Pons (tissue), 1 donor: Measurements from ENCODE around the gene BORCS5.
"Not testable (repeated sequence)": the region's sequence is repeated elsewhere in the genome, so short reads cannot be mapped to it uniquely, and the experiment has no call there.

Experiments
- DNase-seq: peaks from one replicate; pipeline ENCODE4 v3.0.0-alpha.2; 2016; ENCODE audit warnings: low spot score

BORCS5 gene

GRCh38 chr12:12461923-12462315 is 105.0 kb downstream of the BORCS5 start:
- no peak for DNase-seq

GRCh38 chr12:12465522-12465921 is 108.6 kb downstream of the BORCS5 start:
- DNase-seq = no peak

GRCh38 chr12:12466157-12466556 is 109.3 kb downstream of the BORCS5 start:
- DNase-seq = no peak

DNA sequence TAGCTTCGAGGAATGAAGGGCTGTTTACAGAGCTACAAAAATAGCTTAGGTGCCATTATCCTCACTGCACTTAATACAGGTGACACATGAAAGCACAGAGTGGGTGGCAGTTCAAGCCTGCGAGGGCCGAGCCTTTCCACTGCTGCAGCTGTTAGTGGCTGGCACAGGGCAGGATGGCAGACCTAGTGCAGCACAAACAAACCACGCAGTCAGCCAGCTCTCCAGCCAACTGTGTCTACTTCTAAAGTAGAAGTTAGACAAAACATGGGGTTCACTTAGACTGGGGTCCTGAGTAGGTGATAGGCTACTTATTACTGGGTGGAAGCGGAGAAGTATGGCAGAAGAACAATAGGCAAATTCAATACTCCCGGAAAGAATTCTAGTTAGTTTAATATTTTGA is 110.4 kb downstream of the BORCS5 start:
- no peak for DNase-seq

DNA sequence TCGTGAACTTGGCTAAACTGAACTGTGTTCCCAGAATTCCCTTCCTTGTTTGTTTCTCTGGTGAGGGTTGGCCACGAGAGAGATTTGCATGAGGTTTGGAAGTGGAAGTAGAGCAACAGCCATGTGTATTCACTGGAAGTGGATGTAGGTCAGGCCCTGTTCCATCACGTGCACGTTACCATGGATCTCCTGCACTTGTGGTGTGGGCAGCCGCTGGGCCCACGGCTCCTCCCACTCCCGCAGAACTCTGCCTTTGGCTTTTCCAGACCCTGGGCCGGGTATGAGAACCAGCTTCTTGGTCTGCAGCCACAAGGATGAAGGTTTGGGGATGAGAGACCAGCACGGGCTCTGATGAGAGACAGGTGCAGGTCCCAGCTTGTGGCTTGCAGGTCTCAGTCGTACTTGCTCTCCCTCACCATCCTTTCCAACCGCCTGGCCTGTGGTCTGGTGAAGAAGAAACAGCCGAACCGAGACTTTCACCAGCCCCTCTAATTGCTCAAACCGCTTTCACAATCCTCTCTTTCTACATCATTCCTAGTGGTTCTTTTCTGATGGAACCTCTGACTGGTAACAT is 110.9 kb downstream of the BORCS5 start:
- peak; percentile 46 for DNase-seq

DNA sequence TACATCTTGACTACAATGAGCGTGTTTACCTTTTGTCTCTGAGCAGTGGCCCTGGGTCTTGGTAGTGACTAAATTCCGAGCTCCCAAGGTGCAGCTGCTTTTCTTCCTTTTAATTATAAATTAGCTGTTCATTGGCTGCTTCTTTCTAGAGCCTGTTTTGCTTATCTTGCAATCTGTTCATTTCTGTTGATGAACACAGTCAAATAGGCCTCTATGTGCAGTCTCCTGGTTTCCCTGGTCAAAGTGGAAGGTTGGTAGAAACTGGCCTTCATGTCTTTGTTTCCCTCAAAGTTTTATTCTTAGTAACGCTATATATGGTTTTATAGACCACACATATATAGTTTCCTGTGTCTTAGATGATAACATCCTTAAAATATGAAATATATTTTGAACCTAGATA is 111.7 kb downstream of the BORCS5 start:
- no peak for DNase-seq

DNA sequence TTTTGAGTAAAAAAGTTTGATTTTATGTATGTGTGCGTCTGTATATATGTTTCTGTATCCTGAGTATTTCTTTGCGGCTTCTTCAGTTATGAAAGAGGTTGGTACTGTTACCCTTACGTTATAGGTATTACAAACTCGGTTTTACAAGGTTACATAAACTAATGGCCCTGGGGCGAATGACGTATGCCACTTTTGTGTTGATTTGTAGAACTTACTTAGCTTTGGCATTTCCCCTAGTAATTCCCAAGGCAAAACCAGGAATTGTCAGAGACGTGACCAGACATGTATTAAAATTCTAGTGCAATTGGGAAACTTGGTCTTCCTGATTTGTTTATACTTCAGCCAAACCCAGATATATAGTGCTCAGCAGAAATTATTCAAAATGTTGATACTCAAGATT is 112.5 kb downstream of the BORCS5 start:
- DNase-seq = no peak

DNA sequence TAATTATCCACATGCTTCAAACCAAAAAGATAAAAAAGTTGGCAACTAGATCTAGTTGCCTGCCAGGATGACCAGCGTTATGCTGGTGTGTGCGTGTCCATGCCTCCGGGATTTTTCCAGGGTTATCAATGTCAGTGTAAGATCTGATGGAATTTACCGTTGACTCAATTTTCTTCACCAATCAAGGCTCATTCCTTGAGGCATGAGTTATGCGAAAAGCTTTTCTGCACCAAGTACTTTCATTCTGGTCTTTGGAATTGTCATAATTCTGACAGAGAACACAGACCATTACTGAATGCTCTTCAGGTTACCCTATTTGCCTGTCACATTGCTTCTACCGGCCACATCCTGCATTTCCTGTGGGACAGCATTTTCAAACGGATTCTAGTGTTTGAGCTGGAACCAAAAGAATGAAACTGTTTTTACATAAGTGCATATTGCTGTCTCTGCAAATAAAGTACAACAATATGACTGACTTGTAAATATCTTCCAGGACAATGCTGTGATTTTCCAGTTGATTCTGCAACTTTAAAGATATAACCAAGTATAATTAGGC is 114.0 kb downstream of the BORCS5 start:
- no peak for DNase-seq

- DNase-seq = not testable (repeated sequence)
These were observed 115.4 kb downstream of the BORCS5 start for GRCh38 chr12:12471982-12472961.

- no peak for DNase-seq
These were observed 116.3 kb downstream of the BORCS5 start for GRCh38 chr12:12473223-12473622.

DNA sequence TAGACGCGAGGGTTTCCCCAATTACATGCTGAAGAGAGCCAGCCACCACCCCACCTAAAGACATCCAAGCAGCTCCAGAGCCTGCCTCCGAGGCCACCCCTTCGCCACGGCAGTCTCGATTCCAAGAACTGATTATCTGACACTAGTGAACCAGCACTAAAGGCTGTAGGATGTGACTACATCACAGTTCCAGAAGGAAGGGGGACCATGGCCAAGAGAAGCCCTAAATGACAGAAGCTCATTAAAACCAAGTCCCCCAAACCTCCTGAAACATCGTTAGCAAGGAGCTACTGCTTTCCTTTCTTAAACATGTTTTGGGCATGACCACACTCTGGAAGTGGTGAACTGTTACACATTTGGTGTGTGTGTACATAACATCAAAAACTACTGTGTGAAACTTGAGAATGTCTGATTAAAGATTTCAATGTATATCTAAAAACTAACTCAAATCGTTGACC is 117.6 kb downstream of the BORCS5 start:
- no peak for DNase-seq

GRCh38 chr12:12474931-12475795 is 118.3 kb downstream of the BORCS5 start:
- no peak for DNase-seq

GRCh38 chr12:12476857-12477531 is 120.1 kb downstream of the BORCS5 start:
- peak; percentile 92 for DNase-seq

- DNase-seq = no peak
These were observed 120.6 kb downstream of the BORCS5 start for GRCh38 chr12:12477532-12477890.

- DNase-seq = no peak
These were observed 123.2 kb downstream of the BORCS5 start for GRCh38 chr12:12480074-12480473.

DNA sequence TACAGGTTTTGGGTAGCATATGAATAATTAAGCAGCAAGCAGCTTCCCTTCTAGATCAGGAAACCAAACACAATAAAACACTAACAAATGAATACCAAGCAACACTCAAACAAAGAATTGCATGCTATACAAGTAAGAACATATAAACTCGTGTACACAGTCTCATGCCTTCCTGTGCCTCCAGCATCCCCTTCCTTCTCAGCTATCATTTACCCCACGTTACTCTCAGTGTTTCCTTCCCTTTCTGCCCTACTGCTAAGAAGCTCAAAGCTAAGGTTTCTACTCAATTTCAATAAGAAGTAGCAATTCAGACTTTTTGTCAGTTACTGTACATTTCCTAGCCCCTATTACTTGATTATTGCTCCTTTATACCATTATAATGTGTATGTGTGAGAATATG is 124.8 kb downstream of the BORCS5 start:
- DNase-seq = no peak

GRCh38 chr12:12482150-12482761 is 125.4 kb downstream of the BORCS5 start:
- no peak for DNase-seq

GRCh38 chr12:12482959-12483358 is 126.1 kb downstream of the BORCS5 start:
- DNase-seq = no peak

DNA sequence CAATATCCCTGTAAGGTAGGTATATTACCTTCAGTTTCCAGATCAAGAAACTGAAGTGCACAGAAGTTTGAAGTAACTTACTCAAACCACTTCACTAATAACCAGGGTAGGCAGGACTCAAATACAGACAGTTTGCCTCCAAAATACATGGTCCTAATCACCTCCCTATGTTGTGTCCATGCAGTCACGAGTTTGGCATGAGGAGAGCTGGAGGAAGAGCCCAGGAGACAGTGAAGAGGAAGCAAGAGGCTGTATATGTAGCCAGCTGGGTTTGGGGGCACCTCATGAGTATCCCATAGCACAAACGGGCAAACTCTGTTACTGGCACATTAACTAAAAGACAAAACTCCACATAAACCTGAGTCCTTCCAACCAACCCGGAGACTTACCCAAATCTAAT is 126.6 kb downstream of the BORCS5 start:
- DNase-seq = peak; percentile 54

- no peak for DNase-seq
These were observed 129.9 kb downstream of the BORCS5 start for GRCh38 chr12:12486661-12487240.

DNA sequence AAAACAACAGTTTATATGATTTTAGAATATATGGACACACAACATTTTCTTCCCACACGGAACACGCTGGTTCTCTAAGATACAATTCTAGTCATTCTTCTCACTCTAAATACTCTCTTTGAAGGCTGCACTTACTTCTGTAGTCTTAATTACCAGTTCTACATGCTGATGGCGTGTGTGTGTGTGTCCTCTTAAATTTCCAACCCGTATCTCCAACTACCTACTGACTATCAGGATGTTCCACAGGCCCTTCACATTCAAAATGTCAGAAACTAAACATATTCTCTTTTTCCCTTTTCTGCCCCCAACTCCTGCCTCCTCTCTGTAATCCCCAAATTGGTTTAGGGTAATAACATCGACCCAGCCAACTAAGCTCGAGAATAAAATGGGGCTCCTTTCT is 130.6 kb downstream of the BORCS5 start:
- DNase-seq = no peak
